NT2/D1 (cell line): Measurements from ENCODE around the gene SIGLEC14.

Source experiments
- YY1 ChIP-seq: IDR thresholded peaks from 2 replicates; pipeline ENCODE4 v1.6.1; 2011; ENCODE audit not compliant: insufficient read length, insufficient read depth
- ZNF274 ChIP-seq: IDR thresholded peaks from 2 replicates; pipeline ENCODE4 v1.6.1; 2011; ENCODE audit warnings: mild to moderate bottlenecking, low read depth, low read length

- TF ChIP-seq ZNF274, result no peak
- no peak for TF ChIP-seq YY1
These were observed 14.5 kb upstream of the SIGLEC14 start for GRCh38 chr19:51660975-51661600.
